HepG2 (cell line): ENCODE measurements around the gene ZNF287. TPM values are rescaled to one million over a fixed set of nuclear protein-coding genes. Genes with fewer than 3 reads are reported as not detected.

ENCODE experiments used
- CEBPZ ChIP-seq: IDR thresholded peaks from 2 replicates; pipeline ENCODE4 v1.6.1; 2012; ENCODE audit warnings: low read length, improper control_type of control experiment
- CREM ChIP-seq, 2 experiments: sonication (generic) in 1 of 2; formaldehyde crosslinking in 1 of 2; IDR thresholded peaks; 2 replicates each; pipeline versions ENCODE4 v1.4.0 to v1.6.1; 2016 to 2020; ENCODE audit warnings: antibody characterized with exemption in 1 of 2, mild to moderate bottlenecking in 1 of 2, missing genetic modification reagents in 1 of 2
- GRHL1 ChIP-seq: sonication (generic); formaldehyde crosslinking; conservative IDR thresholded peaks from 2 replicates; pipeline ENCODE4 v1.8.0; 2022; ENCODE audit warnings: missing genetic modification reagents
- PAF1 ChIP-seq: IDR thresholded peaks from 2 replicates; pipeline ENCODE4 v1.6.1; 2016; ENCODE audit warnings: missing genetic modification reagents, missing compliant biosample characterization
- PCBP2 ChIP-seq: fragments of 200-400 bp; formaldehyde crosslinking; optimal IDR thresholded peaks from 2 replicates; pipeline ENCODE3; 2018; ENCODE audit warnings: low read length, low read depth; ENCODE audit not compliant: poor library complexity, severe bottlenecking
- SCMH1 ChIP-seq: sonication (generic); formaldehyde crosslinking; IDR thresholded peaks from 2 replicates; pipeline ENCODE4 v1.9.0; 2021; ENCODE audit warnings: missing genetic modification reagents, mild to moderate bottlenecking, borderline replicate concordance
- THAP9 ChIP-seq: sonication (generic); formaldehyde crosslinking; IDR thresholded peaks from 2 replicates; pipeline ENCODE4; 2020; ENCODE audit warnings: missing genetic modification reagents, mild to moderate bottlenecking, borderline replicate concordance
- ZBTB34 ChIP-seq: sonication (generic); formaldehyde crosslinking; IDR thresholded peaks from 2 replicates; pipeline ENCODE4 v1.8.0; 2022; ENCODE audit warnings: mild to moderate bottlenecking, missing genetic modification reagents
- ZKSCAN5 ChIP-seq: sonication (generic); formaldehyde crosslinking; IDR thresholded peaks from 2 replicates; pipeline ENCODE4 v1.5.1; 2020; ENCODE audit warnings: mild to moderate bottlenecking, missing genetic modification reagents
- ZNF12 ChIP-seq: sonication (generic); formaldehyde crosslinking; IDR thresholded peaks from 2 replicates; pipeline ENCODE4 v1.5.0; 2020; ENCODE audit warnings: missing genetic modification reagents
- ZNF17 ChIP-seq: sonication (generic); formaldehyde crosslinking; IDR thresholded peaks from 2 replicates; pipeline ENCODE4 v1.5.0; 2020; ENCODE audit warnings: mild to moderate bottlenecking, missing genetic modification reagents
- ZNF512B ChIP-seq: sonication (generic); formaldehyde crosslinking; IDR thresholded peaks from 2 replicates; pipeline ENCODE4 v1.5.1; 2020; ENCODE audit warnings: missing genetic modification reagents, mild to moderate bottlenecking, borderline replicate concordance
- ZNF747 ChIP-seq: sonication (generic); formaldehyde crosslinking; IDR thresholded peaks from 2 replicates; pipeline ENCODE4 v1.8.1; 2023; ENCODE audit warnings: missing genetic modification reagents, mild to moderate bottlenecking, borderline replicate concordance
- ZNF878 ChIP-seq: sonication (generic); formaldehyde crosslinking; IDR thresholded peaks from 2 replicates; pipeline ENCODE4 v1.8.1; 2023; ENCODE audit warnings: mild to moderate bottlenecking, missing genetic modification reagents, moderate library complexity
- ZZZ3 ChIP-seq: sonication (generic); formaldehyde crosslinking; IDR thresholded peaks from 2 replicates; pipeline ENCODE4 v1.4.0; 2020; ENCODE audit warnings: missing genetic modification reagents, mild to moderate bottlenecking, borderline replicate concordance
- polyA plus RNA-seq, 8 experiments: library from polyadenylated mRNA; depleted of rRNA in 3 of 8; stranded (reverse) in 7 of 8; unstranded in 1 of 8; fragments of >200 nt; fragmentation: Illumina TruSeq in 4 of 8; extraction: Trizol in 4 of 8; gene quantifications; 2 replicates each; pipeline versions ENCODE4 v1.2.1 to v1.2.3, GENCODE V29; 2011 to 2016; ENCODE audit warnings: low read depth in 4 of 8, missing spikeins in 1 of 8, mixed read lengths in 1 of 8; ENCODE audit not compliant: insufficient read depth in 1 of 8
- total RNA-seq, 5 experiments: library from RNA; depleted of rRNA; stranded (reverse); fragments of >200 nt; fragmentation: Illumina TruSeq; extraction: Trizol; gene quantifications; 2 replicates each; pipeline ENCODE4 v1.2.3, GENCODE V29; 2016; ENCODE audit warnings: low read depth in 1 of 5

The ZNF287 gene
- total and polyA plus RNA-seq, 2 of the 13 experiments (the other 11 are each of a cell fraction or from before 2014, with no cell fraction given), result 0.21 TPM; not detected in 1

GRCh38 chr17:16589097-16589969 is 20.3 kb upstream of the ZNF287 start (continued):
- no peak for TF ChIP-seq ZKSCAN5 (CRISPR knock-in tag)
- TF ChIP-seq CEBPZ, result no peak
- no peak for TF ChIP-seq PCBP2
- no peak for TF ChIP-seq ZNF12 (CRISPR knock-in tag)
- TF ChIP-seq ZNF747 (CRISPR knock-in tag), result peak; percentile 37; the same call in 1 of the 2 replicates
- TF ChIP-seq THAP9 (CRISPR knock-in tag), result peak; percentile 88
- TF ChIP-seq ZNF512B (CRISPR knock-in tag), result no peak
- 0 out of 2 replicates have a peak, but pooled peaks have one; percentile 19 for TF ChIP-seq ZNF878 (CRISPR knock-in tag)
- TF ChIP-seq CREM (IDR thresholded peaks at IDR 0.05), result no peak
- no peak for TF ChIP-seq CREM (CRISPR knock-in tag; IDR thresholded peaks at IDR 0.05)
- no peak for TF ChIP-seq GRHL1 (CRISPR knock-in tag)
- no peak for TF ChIP-seq ZZZ3
- TF ChIP-seq SCMH1 (CRISPR knock-in tag), result no peak
- no peak for TF ChIP-seq ZBTB34 (CRISPR knock-in tag)
- TF ChIP-seq ZNF17, result no peak
- no peak for TF ChIP-seq PAF1
